GM23338 (cell line): ENCODE results near the gene COTL1. TPM values are rescaled to one million over a fixed set of nuclear protein-coding genes. Genes with fewer than 3 reads are reported as not detected.

Source experiments
- ATAC-seq: fragments of 200-7000 bp; cut with Tn5 transposase; 3 replicates; pipeline ENCODE4 v1.9.1; 2020
- DNase-seq: peaks from one replicate; pipeline ENCODE4 v3.0.0-alpha.2; 2015; ENCODE audit warnings: low spot score
- H2AFZ ChIP-seq: fragments of 200-600 bp; sonication (generic); 2 replicates; pipeline ENCODE4 v1.8.0; 2016; ENCODE audit warnings: antibody characterized with exemption, mild to moderate bottlenecking, moderate library complexity
- H3F3A ChIP-seq: fragments of 200-600 bp; sonication (generic); replicated peaks from 2 replicates; pipeline ENCODE4 v1.8.0; 2017; ENCODE audit warnings: antibody characterized with exemption, mixed run types, low read depth
- H3K27ac ChIP-seq: fragments of 200-600 bp; sonication (generic); 2 replicates; pipeline ENCODE4 v1.6.1; 2016; ENCODE audit warnings: low read depth
- H3K27me3 ChIP-seq: fragments of 200-600 bp; sonication (generic); 2 replicates; pipeline ENCODE4 v1.8.0; 2016; ENCODE audit warnings: mild to moderate bottlenecking, mixed run types, moderate library complexity; ENCODE audit not compliant: insufficient read depth
- H3K36me3 ChIP-seq: fragments of 200-600 bp; sonication (generic); 2 replicates; pipeline ENCODE4 v1.8.0; 2016; ENCODE audit warnings: mild to moderate bottlenecking; ENCODE audit not compliant: insufficient read depth
- H3K4me1 ChIP-seq: fragments of 200-600 bp; sonication (generic); 2 replicates; pipeline ENCODE4 v1.8.0; 2016; ENCODE audit warnings: mild to moderate bottlenecking, moderate library complexity; ENCODE audit not compliant: insufficient read depth
- H3K4me2 ChIP-seq: fragments of 200-600 bp; sonication (generic); 2 replicates; pipeline ENCODE4 v1.7.1; 2017; ENCODE audit warnings: mixed run types
- H3K4me3 ChIP-seq: fragments of 200-600 bp; sonication (generic); 2 replicates; pipeline ENCODE4 v1.6.1; 2016; ENCODE audit warnings: mixed run types
- H3K79me2 ChIP-seq: fragments of 200-600 bp; sonication (generic); replicated peaks from 2 replicates; pipeline ENCODE4 v1.8.0; 2017; ENCODE audit warnings: mild to moderate bottlenecking; ENCODE audit not compliant: insufficient read depth
- H3K9me2 ChIP-seq: fragments of 200-600 bp; sonication (generic); 2 replicates; pipeline ENCODE4 v1.8.0; 2017; ENCODE audit not compliant: insufficient read depth
- H4K20me1 ChIP-seq: fragments of 200-600 bp; sonication (generic); replicated peaks from 2 replicates; pipeline ENCODE4 v1.8.0; 2017; ENCODE audit warnings: mild to moderate bottlenecking; ENCODE audit not compliant: insufficient read depth
- H3K27ac Mint-ChIP-seq: 2 replicates; pipeline ENCODE4 v1.8.0; 2020; ENCODE audit warnings: inconsistent platforms, mild to moderate bottlenecking, moderate library complexity, mixed read lengths
- H3K27me3 Mint-ChIP-seq: 3 replicates; pipeline ENCODE4 v1.8.0; 2022; ENCODE audit warnings: low read depth, mild to moderate bottlenecking, moderate library complexity, mixed read lengths, inconsistent platforms; ENCODE audit not compliant: insufficient read depth, poor library complexity
- H3K36me3 Mint-ChIP-seq: 3 replicates; pipeline ENCODE4 v1.8.0; 2021; ENCODE audit warnings: low read depth, mild to moderate bottlenecking, inconsistent platforms, moderate library complexity, mixed read lengths
- H3K4me1 Mint-ChIP-seq: 3 replicates; pipeline ENCODE4 v1.8.0; 2020; ENCODE audit warnings: mild to moderate bottlenecking, inconsistent platforms, mixed read lengths
- H3K4me3 Mint-ChIP-seq: 3 replicates; pipeline ENCODE4 v1.8.0; 2021; ENCODE audit warnings: moderate library complexity, mild to moderate bottlenecking, inconsistent platforms, mixed read lengths
- H3K9me3 Mint-ChIP-seq: 3 replicates; pipeline ENCODE4 v1.8.0; 2020; ENCODE audit warnings: moderate library complexity, mild to moderate bottlenecking, inconsistent platforms, mixed read lengths
- CREB1 ChIP-seq: fragments of 250-450 bp; sonication (Bioruptor Pico); IDR thresholded peaks from 2 replicates; pipeline ENCODE4 v1.5.0; 2020; ENCODE audit warnings: low read depth, mild to moderate bottlenecking, moderate library complexity
- EZH2 ChIP-seq: fragments of 200-600 bp; sonication (generic); IDR thresholded peaks from one replicate; pipeline ENCODE4 v1.8.0; 2017; ENCODE audit warnings: antibody characterized with exemption, mild to moderate bottlenecking, low read depth; ENCODE audit not compliant: unreplicated experiment
- EZH2phosphoT487 ChIP-seq: fragments of 200-600 bp; sonication (generic); IDR thresholded peaks from one replicate; pipeline ENCODE4 v1.8.1; 2018; ENCODE audit warnings: antibody characterized with exemption; ENCODE audit not compliant: unreplicated experiment
- JUNB ChIP-seq: IDR thresholded peaks from one replicate; pipeline ENCODE4 v1.6.1; 2016; ENCODE audit warnings: antibody characterized with exemption; ENCODE audit not compliant: unreplicated experiment
- NANOG ChIP-seq: IDR thresholded peaks from 2 replicates; pipeline ENCODE4 v1.6.1; 2016; ENCODE audit warnings: antibody characterized with exemption, borderline replicate concordance
- POLR2AphosphoS5 ChIP-seq: IDR thresholded peaks from 2 replicates; pipeline ENCODE4 v1.6.1; 2016; ENCODE audit warnings: antibody characterized with exemption, low read depth
- STAT1 ChIP-seq: IDR thresholded peaks from one replicate; pipeline ENCODE4 v1.6.1; 2016; ENCODE audit warnings: antibody characterized with exemption; ENCODE audit not compliant: unreplicated experiment
- ZNF114 ChIP-seq: fragments of 250-450 bp; sonication (Bioruptor Pico); IDR thresholded peaks from 2 replicates; pipeline ENCODE4 v1.5.0; 2020; ENCODE audit warnings: mild to moderate bottlenecking, moderate library complexity
- polyA plus RNA-seq: library from polyadenylated mRNA; unstranded; fragments of >200 nt; fragmentation: Nextera tagmentation; extraction: Ambion mirVana; gene quantifications from 2 replicates; pipeline ENCODE4 v1.2.1, GENCODE V29; 2016
- total RNA-seq: library from RNA; depleted of rRNA; stranded (reverse); fragments of >200 nt; shearing (Covaris generic); gene quantifications from 2 replicates; pipeline ENCODE4 v1.2.3, GENCODE V29; 2014
- TF ChIP-seq, protein P1 (sequence below), 2 experiments: fragments of 200-600 bp in 1 of 2; sonication (generic) in 1 of 2; conservative IDR thresholded peaks; 2 replicates each; pipeline versions ENCODE4 v1.5.1 to v1.6.1; 2016 to 2017; ENCODE audit warnings: antibody characterized with exemption in 2 of 2, low read depth in 2 of 2, mild to moderate bottlenecking in 2 of 2, moderate library complexity in 1 of 2
- TF ChIP-seq, protein P2 (sequence below): IDR thresholded peaks from one replicate; pipeline ENCODE4 v1.6.1; 2018; ENCODE audit warnings: antibody characterized with exemption; ENCODE audit not compliant: unreplicated experiment
- TF ChIP-seq, protein P3 (sequence below): IDR thresholded peaks from 2 replicates; pipeline ENCODE4 v1.6.1; 2016; ENCODE audit warnings: antibody characterized with exemption

The COTL1 gene
- total and polyA plus RNA-seq, 2 experiments from 2014 or later: 117 to 166 TPM

DNA sequence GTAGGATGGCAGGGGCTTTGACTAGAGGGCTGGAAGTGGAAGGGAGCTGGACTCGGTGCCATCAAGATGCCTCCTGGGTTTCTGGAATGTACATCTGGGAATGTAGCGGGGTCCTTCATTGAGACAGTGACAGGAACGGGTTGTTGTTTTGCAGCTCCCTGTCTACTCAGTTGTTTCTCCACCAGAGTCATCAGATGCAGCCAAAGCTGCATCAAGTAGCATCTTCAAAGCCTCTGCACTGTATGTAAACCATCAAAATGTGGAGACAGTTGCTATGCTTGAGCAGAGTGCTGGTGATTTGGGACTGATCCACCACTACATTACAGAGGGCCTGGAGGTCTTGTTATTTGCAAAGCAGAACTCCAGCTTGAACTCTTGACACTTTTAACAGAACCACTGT, 88.3 kb downstream of the COTL1 start:
- no peaks in the 10 kb centered on the region for H4K20me1 ChIP-seq
- no peak overlapping the region for H3K27ac Mint-ChIP-seq
- H3K27me3 Mint-ChIP-seq: peaks cover 20% of the 10 kb centered on the region
- no peak for TF ChIP-seq JUNB
- no peak for TF ChIP-seq STAT1
- TF ChIP-seq, protein P1, sequence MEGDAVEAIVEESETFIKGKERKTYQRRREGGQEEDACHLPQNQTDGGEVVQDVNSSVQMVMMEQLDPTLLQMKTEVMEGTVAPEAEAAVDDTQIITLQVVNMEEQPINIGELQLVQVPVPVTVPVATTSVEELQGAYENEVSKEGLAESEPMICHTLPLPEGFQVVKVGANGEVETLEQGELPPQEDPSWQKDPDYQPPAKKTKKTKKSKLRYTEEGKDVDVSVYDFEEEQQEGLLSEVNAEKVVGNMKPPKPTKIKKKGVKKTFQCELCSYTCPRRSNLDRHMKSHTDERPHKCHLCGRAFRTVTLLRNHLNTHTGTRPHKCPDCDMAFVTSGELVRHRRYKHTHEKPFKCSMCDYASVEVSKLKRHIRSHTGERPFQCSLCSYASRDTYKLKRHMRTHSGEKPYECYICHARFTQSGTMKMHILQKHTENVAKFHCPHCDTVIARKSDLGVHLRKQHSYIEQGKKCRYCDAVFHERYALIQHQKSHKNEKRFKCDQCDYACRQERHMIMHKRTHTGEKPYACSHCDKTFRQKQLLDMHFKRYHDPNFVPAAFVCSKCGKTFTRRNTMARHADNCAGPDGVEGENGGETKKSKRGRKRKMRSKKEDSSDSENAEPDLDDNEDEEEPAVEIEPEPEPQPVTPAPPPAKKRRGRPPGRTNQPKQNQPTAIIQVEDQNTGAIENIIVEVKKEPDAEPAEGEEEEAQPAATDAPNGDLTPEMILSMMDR (conservative IDR thresholded peaks at IDR 0.05; ENCODE audit: low read depth in 2 of 2): no peak
- no peak for TF ChIP-seq ZNF114 (CRISPR knock-in tag)
- TF ChIP-seq EZH2phosphoT487: no peak
- no peak for TF ChIP-seq NANOG
- TF ChIP-seq, protein P2, sequence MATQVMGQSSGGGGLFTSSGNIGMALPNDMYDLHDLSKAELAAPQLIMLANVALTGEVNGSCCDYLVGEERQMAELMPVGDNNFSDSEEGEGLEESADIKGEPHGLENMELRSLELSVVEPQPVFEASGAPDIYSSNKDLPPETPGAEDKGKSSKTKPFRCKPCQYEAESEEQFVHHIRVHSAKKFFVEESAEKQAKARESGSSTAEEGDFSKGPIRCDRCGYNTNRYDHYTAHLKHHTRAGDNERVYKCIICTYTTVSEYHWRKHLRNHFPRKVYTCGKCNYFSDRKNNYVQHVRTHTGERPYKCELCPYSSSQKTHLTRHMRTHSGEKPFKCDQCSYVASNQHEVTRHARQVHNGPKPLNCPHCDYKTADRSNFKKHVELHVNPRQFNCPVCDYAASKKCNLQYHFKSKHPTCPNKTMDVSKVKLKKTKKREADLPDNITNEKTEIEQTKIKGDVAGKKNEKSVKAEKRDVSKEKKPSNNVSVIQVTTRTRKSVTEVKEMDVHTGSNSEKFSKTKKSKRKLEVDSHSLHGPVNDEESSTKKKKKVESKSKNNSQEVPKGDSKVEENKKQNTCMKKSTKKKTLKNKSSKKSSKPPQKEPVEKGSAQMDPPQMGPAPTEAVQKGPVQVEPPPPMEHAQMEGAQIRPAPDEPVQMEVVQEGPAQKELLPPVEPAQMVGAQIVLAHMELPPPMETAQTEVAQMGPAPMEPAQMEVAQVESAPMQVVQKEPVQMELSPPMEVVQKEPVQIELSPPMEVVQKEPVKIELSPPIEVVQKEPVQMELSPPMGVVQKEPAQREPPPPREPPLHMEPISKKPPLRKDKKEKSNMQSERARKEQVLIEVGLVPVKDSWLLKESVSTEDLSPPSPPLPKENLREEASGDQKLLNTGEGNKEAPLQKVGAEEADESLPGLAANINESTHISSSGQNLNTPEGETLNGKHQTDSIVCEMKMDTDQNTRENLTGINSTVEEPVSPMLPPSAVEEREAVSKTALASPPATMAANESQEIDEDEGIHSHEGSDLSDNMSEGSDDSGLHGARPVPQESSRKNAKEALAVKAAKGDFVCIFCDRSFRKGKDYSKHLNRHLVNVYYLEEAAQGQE: no peak
- TF ChIP-seq EZH2: no peak
- no peaks in the 10 kb centered on the region for H3K27me3 ChIP-seq
- no peak overlapping the region for H3K4me3 Mint-ChIP-seq
- peaks cover 4% of the 10 kb centered on the region; the same call in 1 of the 2 replicates for H3K9me2 ChIP-seq
- no peaks in the 10 kb centered on the region for H3K36me3 ChIP-seq
- H3K4me3 ChIP-seq: no peak overlapping the region
- H3F3A ChIP-seq: peaks cover 2% of the 10 kb centered on the region; the same call in 1 of the 2 replicates
- peaks cover 19% of the 10 kb centered on the region for H3K36me3 Mint-ChIP-seq
- no peak overlapping the region for H3K4me2 ChIP-seq
- no peak overlapping the region for H3K27ac ChIP-seq
- H2AFZ ChIP-seq: no peak overlapping the region
- DNase-seq (no peak), ATAC-seq (no peak)
- H3K79me2 ChIP-seq: no peaks in the 10 kb centered on the region
- peaks cover 17% of the 10 kb centered on the region for H3K9me3 Mint-ChIP-seq
- peaks cover 40% of the 10 kb centered on the region for H3K4me1 Mint-ChIP-seq
- H3K4me1 ChIP-seq: peaks cover 14% of the 10 kb centered on the region

DNA sequence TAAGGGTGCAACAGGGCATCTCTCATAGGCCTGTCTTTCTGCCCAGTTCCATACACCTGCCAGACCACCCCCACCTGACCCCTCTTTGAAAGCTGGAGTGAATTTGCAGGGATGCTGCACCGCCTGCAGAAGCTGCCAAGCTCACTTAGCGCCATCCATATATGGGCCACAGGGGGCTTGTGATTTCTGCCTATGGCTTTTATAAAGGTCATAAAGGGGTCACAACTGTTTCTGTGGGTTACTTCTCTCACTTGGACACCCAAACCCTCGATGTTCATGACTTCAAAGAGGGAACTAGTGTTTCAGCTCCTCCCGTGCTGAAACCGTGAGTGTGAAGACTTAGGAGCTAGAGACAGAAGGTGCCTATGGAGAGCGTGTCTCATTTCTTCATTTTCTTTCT, 89.6 kb downstream of the COTL1 start:
- Mint-ChIP-seq H3K36me3 (peaks cover 19% of the 10 kb centered on the region), H3K27me3 (peaks cover 20% of the 10 kb centered on the region), H3K4me1 (peaks cover 37% of the 10 kb centered on the region), H3K9me3 (peaks cover 17% of the 10 kb centered on the region), H3K4me3 (no peak overlapping the region), H3K27ac (no peak overlapping the region)
- H3K36me3 ChIP-seq: no peaks in the 10 kb centered on the region
- no peaks in the 10 kb centered on the region for H3K79me2 ChIP-seq
- H3K9me2 ChIP-seq: no peaks in the 10 kb centered on the region
- H3K4me3 ChIP-seq: no peak overlapping the region
- no peak overlapping the region for H3K4me2 ChIP-seq
- no peaks in the 10 kb centered on the region for H4K20me1 ChIP-seq
- H3K27ac ChIP-seq: no peak overlapping the region
- peaks cover 9% of the 10 kb centered on the region for H3K4me1 ChIP-seq
- peaks cover 2% of the 10 kb centered on the region; the same call in 1 of the 2 replicates for H3F3A ChIP-seq
- no peak for ATAC-seq
- H3K27me3 ChIP-seq: no peaks in the 10 kb centered on the region
- no peak overlapping the region for H2AFZ ChIP-seq
- DNase-seq: no peak
- no peak for TF ChIP-seq CREB1 (CRISPR knock-in tag)
- TF ChIP-seq EZH2phosphoT487: no peak
- TF ChIP-seq, protein P2: no peak
- TF ChIP-seq POLR2AphosphoS5: no peak
- TF ChIP-seq STAT1: no peak
- TF ChIP-seq, protein P1 (conservative IDR thresholded peaks at IDR 0.05; ENCODE audit: low read depth in 2 of 2): no peak
- TF ChIP-seq, protein P3, sequence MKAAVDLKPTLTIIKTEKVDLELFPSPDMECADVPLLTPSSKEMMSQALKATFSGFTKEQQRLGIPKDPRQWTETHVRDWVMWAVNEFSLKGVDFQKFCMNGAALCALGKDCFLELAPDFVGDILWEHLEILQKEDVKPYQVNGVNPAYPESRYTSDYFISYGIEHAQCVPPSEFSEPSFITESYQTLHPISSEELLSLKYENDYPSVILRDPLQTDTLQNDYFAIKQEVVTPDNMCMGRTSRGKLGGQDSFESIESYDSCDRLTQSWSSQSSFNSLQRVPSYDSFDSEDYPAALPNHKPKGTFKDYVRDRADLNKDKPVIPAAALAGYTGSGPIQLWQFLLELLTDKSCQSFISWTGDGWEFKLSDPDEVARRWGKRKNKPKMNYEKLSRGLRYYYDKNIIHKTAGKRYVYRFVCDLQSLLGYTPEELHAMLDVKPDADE: no peak
- no peak for TF ChIP-seq ZNF114 (CRISPR knock-in tag)
